ENCODE results near the gene SP140.

SP140 gene

GRCh38 chr2:230225486-230225885, at the start of gene SP140:
SP140 (plus strand) TSS chr2:230225736; CDS start chr2:230225845, 109 bp downstream.
- no peak for DNase-seq (ENCODE audit: low read depth)

DNA sequence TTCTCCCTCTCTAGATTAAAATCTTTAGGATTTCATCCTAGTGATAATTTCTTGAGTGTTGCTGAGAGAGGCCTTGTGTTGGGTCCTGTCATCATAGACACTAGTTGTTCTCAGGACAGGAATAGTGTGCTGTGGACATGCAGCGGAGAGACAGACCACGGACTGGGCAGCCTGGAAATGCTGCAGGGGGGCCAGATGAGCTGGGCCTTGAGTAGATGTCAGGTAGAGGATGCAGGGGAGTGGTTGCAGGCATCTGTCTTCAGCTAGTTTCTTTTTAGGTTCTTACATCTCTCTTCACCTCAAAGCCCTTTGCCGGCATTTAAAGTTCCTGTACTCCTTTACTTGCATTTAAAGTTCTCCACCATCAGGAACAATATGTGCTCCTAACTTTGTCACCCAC, 48.5 kb upstream of the SP140 start:
- no peak for DNase-seq (ENCODE audit: low read depth)

GRCh38 chr2:230178546-230179485, 46.7 kb upstream of the SP140 start:
- DNase-seq (ENCODE audit: low read depth), result no peak

DNA sequence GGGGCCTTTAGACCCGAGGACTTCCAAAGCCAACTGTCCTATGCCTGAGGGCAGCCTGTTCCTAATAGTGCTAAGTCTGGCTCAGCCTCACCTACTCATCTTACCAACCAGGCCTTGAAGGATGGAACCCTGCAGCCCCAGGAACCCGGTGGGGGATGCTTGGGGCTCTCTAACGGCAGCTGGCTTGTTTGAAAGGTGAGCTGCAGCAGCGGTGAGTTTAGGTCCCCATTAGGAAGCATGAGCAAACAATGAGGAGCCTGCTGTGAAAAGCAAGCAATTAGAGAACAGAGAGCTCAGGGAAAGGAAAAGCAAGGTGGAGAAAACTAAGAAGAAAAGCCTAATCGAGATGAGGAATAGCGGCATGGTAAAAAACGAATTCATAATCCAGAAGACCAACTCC, 45.6 kb upstream of the SP140 start:
- DNase-seq (ENCODE audit: low read depth), result no peak

DNA sequence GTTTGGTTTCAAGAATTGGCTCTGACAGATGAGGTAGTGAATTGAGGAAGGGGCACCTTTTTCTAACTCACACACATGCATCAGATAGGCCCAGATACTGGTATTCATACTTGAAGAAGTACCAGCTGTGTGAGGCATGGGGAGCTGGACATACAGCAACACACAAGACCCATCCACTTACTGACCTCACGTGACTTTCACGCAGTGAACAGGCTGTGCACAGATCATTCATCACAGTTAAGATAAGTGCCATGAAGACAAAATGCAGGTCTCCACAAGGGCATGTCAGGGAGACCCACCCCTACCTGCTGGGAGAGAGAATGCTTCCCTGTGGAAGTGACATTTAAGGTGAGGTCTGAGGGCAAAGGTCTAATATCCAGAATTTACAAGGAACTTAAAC, 44.3 kb upstream of the SP140 start:
- no peak for DNase-seq (ENCODE audit: low read depth)

DNA sequence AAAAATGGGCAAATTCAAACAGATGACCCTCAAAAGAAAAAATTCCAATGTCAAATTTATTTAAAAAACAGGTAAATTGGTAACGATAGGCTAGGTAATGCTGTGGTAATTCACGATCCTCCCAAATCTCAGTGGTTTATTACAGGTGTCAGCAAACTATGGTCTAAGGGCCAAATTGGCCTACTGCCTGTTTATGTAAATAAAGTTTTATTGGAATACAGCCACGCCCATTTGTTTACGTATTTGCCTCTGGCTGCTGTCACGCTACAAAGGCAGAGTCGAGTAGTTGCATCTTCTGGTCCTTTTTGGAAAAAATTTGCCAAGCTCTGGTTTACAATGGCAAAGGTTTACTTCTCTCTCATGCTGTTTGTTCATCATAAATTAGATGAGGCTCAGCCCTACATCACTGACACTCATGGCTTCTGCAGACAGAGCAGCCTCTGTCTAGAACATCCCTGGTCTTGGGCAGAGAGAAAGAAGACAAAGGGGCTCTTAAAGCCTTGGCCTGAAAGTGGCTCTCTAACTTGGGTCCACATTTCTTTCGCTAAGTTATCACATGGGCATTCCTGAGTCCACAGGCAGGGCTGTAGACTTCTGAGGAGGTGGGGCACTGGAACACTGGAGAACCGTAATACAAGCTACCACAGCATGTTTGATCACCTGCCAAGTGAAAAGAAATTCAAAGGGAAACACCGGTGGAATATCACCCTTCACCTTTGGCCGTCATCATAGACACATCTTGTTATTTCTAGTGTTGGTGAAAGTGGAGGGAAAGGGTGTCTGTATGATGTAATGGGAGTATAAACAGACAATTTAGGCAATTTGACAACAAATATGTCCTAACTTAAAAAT, 40.6 kb upstream of the SP140 start:
- peak; percentile 70 for DNase-seq (ENCODE audit: low read depth)

GRCh38 chr2:230202430-230203109, 23.0 kb upstream of the SP140 start:
- DNase-seq (ENCODE audit: low read depth), result no peak

- DNase-seq (ENCODE audit: low read depth), result no peak
These were observed 22.3 kb upstream of the SP140 start for GRCh38 chr2:230203110-230203676.

DNA sequence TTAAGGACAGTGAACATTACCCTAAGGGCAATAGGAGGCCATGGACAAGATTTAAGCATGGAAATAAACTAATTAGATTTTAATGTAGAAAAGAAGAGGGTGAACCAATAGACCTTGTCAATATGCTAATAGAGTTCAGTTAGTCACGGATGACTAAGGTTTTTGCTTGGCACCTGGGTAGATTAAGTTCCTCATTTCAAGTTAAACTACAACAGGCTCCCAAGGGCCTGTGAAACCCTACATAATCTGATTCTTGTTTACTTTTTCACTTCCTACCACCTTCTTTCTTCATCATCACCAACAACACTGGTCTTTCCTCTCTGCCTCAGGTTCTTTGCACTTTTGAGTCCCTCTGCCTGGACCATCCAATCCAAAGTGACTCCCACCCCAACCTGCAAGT, 20.5 kb upstream of the SP140 start:
- no peak for DNase-seq (ENCODE audit: low read depth)

DNA sequence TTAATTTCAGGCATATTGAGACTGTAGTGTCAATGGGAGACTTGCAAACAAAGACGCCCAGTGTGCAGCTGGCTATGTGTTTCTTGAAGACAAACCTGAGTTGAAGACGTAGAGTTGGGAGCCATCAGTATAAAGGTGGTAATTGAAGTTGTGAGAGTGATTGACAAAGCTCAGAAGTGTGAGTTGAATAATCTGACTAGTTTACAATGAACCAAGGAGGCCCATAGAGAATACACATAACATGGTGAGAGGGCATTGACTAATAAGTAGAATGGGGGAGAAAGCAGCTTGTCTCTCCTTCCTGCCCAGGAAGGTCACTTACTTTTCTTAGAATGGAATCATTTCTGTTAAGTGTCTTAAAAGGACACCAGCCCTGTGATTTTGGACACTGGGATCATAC, 19.8 kb upstream of the SP140 start:
- DNase-seq (ENCODE audit: low read depth), result no peak

GRCh38 chr2:230208576-230208975, 17.0 kb upstream of the SP140 start:
- no peak for DNase-seq (ENCODE audit: low read depth)

DNA sequence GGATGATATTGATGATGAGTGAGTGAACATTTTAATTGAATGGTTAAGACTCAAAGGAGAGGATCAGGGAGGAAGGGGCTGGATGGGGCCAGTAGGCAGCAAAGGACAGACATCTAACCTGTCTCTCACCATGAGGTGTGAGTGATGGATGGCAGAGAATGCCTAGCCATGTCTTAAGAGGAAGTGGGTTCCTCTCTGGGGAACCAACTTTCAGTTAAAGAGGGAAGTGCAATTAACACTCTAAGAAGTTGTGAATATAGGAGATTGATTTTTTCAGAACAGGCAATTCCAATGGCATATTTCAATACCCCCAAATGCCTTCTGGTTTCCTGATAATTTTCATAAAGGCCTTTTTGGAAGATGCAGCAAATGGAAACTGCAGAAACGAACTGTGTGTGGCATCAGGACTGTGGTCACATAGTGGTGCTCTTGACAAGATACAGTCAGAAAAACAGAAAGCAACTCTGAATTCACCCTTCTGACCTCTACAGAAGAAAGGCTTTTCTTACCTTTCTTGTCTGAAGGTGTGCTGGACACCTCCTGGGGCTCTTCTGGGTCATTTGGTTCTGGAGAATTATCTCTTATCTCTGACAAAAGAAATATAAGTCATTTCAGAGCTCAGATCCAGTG, 16.0 kb upstream of the SP140 start:
- DNase-seq (ENCODE audit: low read depth), result no peak

- DNase-seq (ENCODE audit: low read depth), result no peak
These were observed 9.0 kb upstream of the SP140 start for GRCh38 chr2:230216489-230216888.

DNA sequence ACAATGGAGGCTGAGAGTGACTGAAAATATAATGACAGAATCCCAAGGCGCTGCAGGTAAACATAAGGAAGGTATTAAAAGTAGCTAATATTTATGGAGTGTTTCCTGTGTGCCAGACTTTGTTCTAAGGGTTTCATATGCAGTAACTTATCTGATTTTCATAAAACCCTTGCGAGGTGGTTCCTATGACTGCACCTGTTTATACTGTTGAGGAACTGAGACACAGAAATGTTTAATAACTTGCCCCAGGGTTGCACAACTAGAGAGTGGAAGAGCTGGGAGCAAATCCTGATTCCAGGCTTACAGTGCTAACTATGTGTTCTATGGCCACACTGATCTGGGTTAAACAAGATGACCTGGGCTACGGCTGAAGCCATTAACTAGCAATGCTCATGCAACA, 8.1 kb upstream of the SP140 start:
- no peak for DNase-seq (ENCODE audit: low read depth)

DNA sequence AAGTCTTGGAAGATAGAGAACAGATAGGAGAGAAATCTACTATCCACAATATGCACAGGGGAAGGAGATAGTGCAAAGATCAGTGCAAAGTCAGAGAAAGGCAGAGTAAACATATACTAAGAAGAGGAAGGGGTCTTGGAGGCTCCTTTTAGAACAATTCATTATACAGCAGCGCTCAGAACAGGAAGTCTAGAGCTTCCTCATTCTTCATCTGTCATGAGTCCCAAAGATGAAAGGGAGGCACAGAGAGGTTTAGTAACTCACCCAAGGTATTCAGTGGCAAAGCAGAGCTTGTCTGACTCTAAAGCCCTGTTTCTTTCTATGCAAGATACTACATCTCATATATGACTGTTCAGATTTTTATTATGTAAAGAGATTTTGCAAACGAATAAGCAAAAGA, 7.1 kb upstream of the SP140 start:
- DNase-seq (ENCODE audit: low read depth), result no peak

DNA sequence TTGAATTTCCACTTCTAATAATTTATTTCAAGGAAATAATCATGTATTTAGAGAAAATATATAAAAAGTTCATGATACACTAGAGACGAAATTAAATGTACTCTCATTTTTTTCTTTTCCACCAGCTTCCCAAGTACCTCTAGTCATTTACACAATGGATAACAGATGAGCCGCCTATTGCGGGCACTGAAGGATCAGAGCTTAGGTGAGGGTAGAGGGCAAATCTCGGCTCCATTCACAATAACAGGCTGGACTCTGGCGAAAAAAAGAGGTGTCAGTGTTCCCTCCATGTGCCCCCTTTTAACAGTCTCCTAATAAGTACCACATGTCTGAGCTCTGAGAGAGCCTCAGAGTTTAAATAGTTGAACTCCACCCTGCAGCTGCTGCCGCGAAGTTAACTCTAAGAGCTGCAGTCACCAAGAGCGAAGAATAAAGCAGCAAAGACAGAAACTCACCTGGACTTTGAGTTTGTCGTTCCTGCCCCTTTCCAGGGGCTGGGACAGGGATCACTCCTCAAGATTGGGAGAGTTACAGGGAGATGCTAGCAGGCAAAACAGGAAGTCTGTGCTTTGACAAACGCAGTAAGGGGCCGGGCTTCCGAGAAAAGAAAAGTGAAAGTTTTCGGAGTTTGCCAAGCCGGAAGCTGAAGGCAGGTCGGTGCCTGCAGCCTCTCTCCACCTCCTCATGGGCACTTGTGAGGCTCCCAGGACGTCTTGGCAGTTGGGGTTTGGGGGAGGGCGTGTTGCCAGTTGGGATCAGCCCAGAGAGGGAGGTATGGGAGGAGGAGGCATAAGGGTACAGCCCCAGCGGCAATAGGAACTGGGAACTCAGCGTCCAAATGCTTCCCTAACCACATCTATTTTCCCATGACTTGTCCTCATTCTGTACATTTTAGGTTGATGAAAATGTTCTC, 5.9 kb upstream of the SP140 start, which contains the start of gene SP110:
SP110 (minus strand) TSS at position 566 of the 913 bp plus-strand sequence. CDS start 3,057 bp downstream, outside the sequence.
- DNase-seq (ENCODE audit: low read depth), result peak; percentile 94

DNA sequence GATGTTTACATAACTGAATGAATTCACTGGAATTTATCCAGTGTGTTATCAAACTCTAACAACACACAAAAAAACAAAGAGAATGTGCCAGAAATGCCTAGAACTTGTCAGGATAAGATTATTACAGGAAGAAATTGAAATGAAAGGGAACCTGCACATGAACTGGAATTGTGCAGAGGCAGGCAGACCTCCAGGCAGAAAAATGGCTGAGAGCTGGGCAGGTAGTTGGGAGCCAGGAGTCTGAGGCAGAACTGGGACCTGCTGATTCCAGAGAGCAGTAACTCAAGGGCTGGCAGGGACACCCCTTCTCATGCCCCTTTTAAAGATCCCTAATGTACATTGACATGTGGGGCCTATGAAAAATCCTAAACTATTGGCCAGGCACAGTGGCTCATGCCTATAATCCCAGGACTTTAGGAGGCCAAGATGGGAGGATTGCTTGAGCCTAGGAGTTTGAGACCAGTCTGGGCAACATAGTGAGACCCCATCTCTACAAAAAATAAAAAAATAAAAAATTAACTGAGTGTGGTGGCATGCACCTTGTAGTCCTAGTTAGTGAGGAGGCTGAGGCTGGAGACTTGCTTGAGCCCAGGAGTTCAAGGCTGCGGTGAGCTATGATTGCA, 5.1 kb upstream of the SP140 start:
- DNase-seq (ENCODE audit: low read depth), result no peak

- no peak for DNase-seq (ENCODE audit: low read depth)
These were observed 4.0 kb upstream of the SP140 start for GRCh38 chr2:230221493-230221892.

DNA sequence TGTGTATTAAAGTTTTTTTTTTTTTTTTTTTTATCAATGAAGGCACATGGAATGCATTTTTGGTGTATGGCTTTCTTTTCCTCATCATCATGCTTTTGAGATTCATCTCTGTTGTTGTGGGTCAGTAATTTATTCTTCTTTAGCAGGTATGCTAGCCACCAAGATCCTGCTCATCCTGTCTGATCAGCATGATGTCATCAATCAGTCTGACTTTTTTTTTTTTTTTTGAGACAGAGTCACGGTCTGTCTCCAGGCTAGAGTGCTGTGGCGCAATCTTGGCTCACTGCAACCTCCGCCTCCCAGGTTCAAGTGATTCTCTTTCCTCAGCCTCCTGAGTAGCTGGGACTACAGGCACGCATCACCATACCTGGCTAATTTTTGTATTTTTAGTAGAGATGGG, 2.7 kb upstream of the SP140 start:
- peak; percentile 66 for DNase-seq (ENCODE audit: low read depth)

GRCh38 chr2:230224458-230224857, 1.1 kb upstream of the SP140 start:
- DNase-seq (ENCODE audit: low read depth), result no peak

Measured in iris pigment epithelial cell (primary cell).